Stimulated activated naive CD8-positive, alpha-beta T cell treated with anti-CD3 and anti-CD28 coated beads, Interleukin-15, amount 100 ng/mL, for 72 hours (primary cell): ENCODE results near the gene NARS2.
A peak's percentile ranks its signal among the peaks of the same experiment; 100 is the strongest.
"Not testable (repeated sequence)": the region's sequence is repeated elsewhere in the genome, so short reads cannot be mapped to it uniquely, and the experiment has no call there.

Experiments
- ATAC-seq: fragments of 150-1000 bp; cut with Tn5 transposase; 2 replicates; pipeline ENCODE4 v1.10.0; 2021; ENCODE audit warnings: mild to moderate bottlenecking, moderate library complexity
- DNase-seq, 2 donors: peaks; one replicate each; pipeline ENCODE4 v3.0.0; 2021 to 2022
- H3K27ac Mint-ChIP-seq, 2 donors: one replicate each; pipeline ENCODE4 v1.8.0; 2022; ENCODE audit warnings: mild to moderate bottlenecking in 2 of 2, mixed read lengths in 2 of 2, moderate library complexity in 2 of 2
- H3K27me3 Mint-ChIP-seq: one replicate; pipeline ENCODE4 v1.8.0; 2022; ENCODE audit warnings: mixed read lengths
- H3K4me1 Mint-ChIP-seq: one replicate; pipeline ENCODE4 v1.8.0; 2022; ENCODE audit warnings: mild to moderate bottlenecking, mixed read lengths
- H3K4me3 Mint-ChIP-seq, 2 donors: one replicate each; pipeline ENCODE4 v1.8.0; 2022; ENCODE audit warnings: mild to moderate bottlenecking in 2 of 2, mixed read lengths in 2 of 2, moderate library complexity in 1 of 2
- H3K9me3 Mint-ChIP-seq, 2 donors: one replicate each; pipeline ENCODE4 v1.8.0; 2022; ENCODE audit warnings: mixed read lengths in 2 of 2

The NARS2 gene

GRCh38 chr11:78574386-78575381 is at the start of gene NARS2:
NARS2 (minus strand) TSS chr11:78574864; CDS start chr11:78574488, 376 bp downstream.
- ATAC-seq (peak; percentile 98), DNase-seq (peak; percentile 95 to 97)
- Mint-ChIP-seq H3K27me3 (no peaks in the 10 kb centered on the region), H3K9me3 (no peaks in the 10 kb centered on the region), H3K4me3 (peak within 1 kb of the TSS; percentile 90 to 98), H3K4me1 (peaks cover 42% of the 10 kb centered on the region), H3K27ac (peak within 1 kb of the TSS; percentile 98)

- DNase-seq: no peak
- ATAC-seq: no peak
- no peak overlapping the region for H3K4me3 Mint-ChIP-seq
- H3K4me1 Mint-ChIP-seq: no peaks in the 10 kb centered on the region
- H3K27me3 Mint-ChIP-seq: peaks cover 27% of the 10 kb centered on the region
- peaks cover 14 to 17% of the 10 kb centered on the region in 2 donors for H3K9me3 Mint-ChIP-seq
- no peak overlapping the region for H3K27ac Mint-ChIP-seq
These were observed 48.0 kb upstream of the NARS2 start for GRCh38 chr11:78622666-78623065.

- peaks cover 9 to 16% of the 10 kb centered on the region in 2 donors for H3K9me3 Mint-ChIP-seq
- no peak for ATAC-seq
- H3K27ac Mint-ChIP-seq: no peak overlapping the region
- DNase-seq: no peak
- H3K4me1 Mint-ChIP-seq: no peaks in the 10 kb centered on the region
- no peak overlapping the region for H3K4me3 Mint-ChIP-seq
- H3K27me3 Mint-ChIP-seq: peaks cover 18% of the 10 kb centered on the region
These were observed 45.5 kb upstream of the NARS2 start for GRCh38 chr11:78620159-78620558.

GRCh38 chr11:78615724-78616123 is 41.1 kb upstream of the NARS2 start:
- DNase-seq (no peak), ATAC-seq (no peak)
- no peak overlapping the region for H3K4me3 Mint-ChIP-seq
- H3K27ac Mint-ChIP-seq: no peak overlapping the region
- H3K27me3 Mint-ChIP-seq: peaks cover 16% of the 10 kb centered on the region
- H3K9me3 Mint-ChIP-seq: peaks cover 18 to 21% of the 10 kb centered on the region in 2 donors
- H3K4me1 Mint-ChIP-seq: no peaks in the 10 kb centered on the region

- H3K4me1 Mint-ChIP-seq: no peaks in the 10 kb centered on the region
- H3K27ac Mint-ChIP-seq: no peak overlapping the region
- H3K9me3 Mint-ChIP-seq: peaks cover 7 to 9% of the 10 kb centered on the region in 2 donors
- no peak overlapping the region for H3K4me3 Mint-ChIP-seq
- peaks cover 13% of the 10 kb centered on the region for H3K27me3 Mint-ChIP-seq
- DNase-seq (no peak), ATAC-seq (no peak)
These were observed 38.7 kb upstream of the NARS2 start for GRCh38 chr11:78613378-78613813.

- Mint-ChIP-seq H3K9me3 (peaks cover 7 to 9% of the 10 kb centered on the region in 2 donors), H3K27me3 (peaks cover 7% of the 10 kb centered on the region), H3K4me3 (no peak overlapping the region), H3K4me1 (no peaks in the 10 kb centered on the region), H3K27ac (no peak overlapping the region)
- no peak for DNase-seq
- no peak for ATAC-seq
These were observed 38.2 kb upstream of the NARS2 start for GRCh38 chr11:78612721-78613377.

GRCh38 chr11:78609321-78609720 is 34.7 kb upstream of the NARS2 start:
- H3K4me1 Mint-ChIP-seq, H3K27ac Mint-ChIP-seq, ATAC-seq: not testable (repeated sequence)

GRCh38 chr11:78607696-78608095 is 33.0 kb upstream of the NARS2 start:
- no peak for ATAC-seq
- no peaks in the 10 kb centered on the region for H3K9me3 Mint-ChIP-seq
- no peak overlapping the region for H3K4me3 Mint-ChIP-seq
- H3K27me3 Mint-ChIP-seq: peaks cover 7% of the 10 kb centered on the region
- H3K27ac Mint-ChIP-seq: no peak overlapping the region
- no peak for DNase-seq
- H3K4me1 Mint-ChIP-seq: no peaks in the 10 kb centered on the region

More at GRCh38 chr11:78609321-78609720, 34.7 kb upstream of the NARS2 start:
- peaks cover 15% of the 10 kb centered on the region for H3K27me3 Mint-ChIP-seq
- H3K4me3 Mint-ChIP-seq, H3K9me3 Mint-ChIP-seq, DNase-seq: not testable (repeated sequence)

- no peaks in the 10 kb centered on the region for H3K4me1 Mint-ChIP-seq
- H3K27ac Mint-ChIP-seq: no peak overlapping the region
- no peak for DNase-seq
- H3K27me3 Mint-ChIP-seq: peaks cover 15% of the 10 kb centered on the region
- no peaks in the 10 kb centered on the region for H3K9me3 Mint-ChIP-seq
- no peak overlapping the region for H3K4me3 Mint-ChIP-seq
- ATAC-seq: no peak
These were observed 32.0 kb upstream of the NARS2 start for GRCh38 chr11:78606667-78607066.

- H3K27ac Mint-ChIP-seq: no peak overlapping the region
- ATAC-seq (no peak), DNase-seq (no peak)
- peaks cover 27% of the 10 kb centered on the region for H3K27me3 Mint-ChIP-seq
- no peaks in the 10 kb centered on the region for H3K9me3 Mint-ChIP-seq
- H3K4me1 Mint-ChIP-seq: no peaks in the 10 kb centered on the region
- H3K4me3 Mint-ChIP-seq: no peak overlapping the region
These were observed 30.6 kb upstream of the NARS2 start for GRCh38 chr11:78605296-78605695.

- peaks cover 37% of the 10 kb centered on the region for H3K27me3 Mint-ChIP-seq
- H3K27ac Mint-ChIP-seq: no peak overlapping the region
- ATAC-seq (no peak), DNase-seq (no peak)
- no peaks in the 10 kb centered on the region for H3K4me1 Mint-ChIP-seq
- H3K9me3 Mint-ChIP-seq: no peaks in the 10 kb centered on the region
- no peak overlapping the region for H3K4me3 Mint-ChIP-seq
These were observed 29.1 kb upstream of the NARS2 start for GRCh38 chr11:78603792-78604191.

- H3K4me1 Mint-ChIP-seq, DNase-seq, H3K9me3 Mint-ChIP-seq, H3K27ac Mint-ChIP-seq, ATAC-seq, H3K4me3 Mint-ChIP-seq: not testable (repeated sequence)
- H3K27me3 Mint-ChIP-seq: peaks cover 37% of the 10 kb centered on the region
These were observed 28.1 kb upstream of the NARS2 start for GRCh38 chr11:78602771-78603170.

- not testable (repeated sequence) for DNase-seq, H3K4me3 Mint-ChIP-seq, H3K4me1 Mint-ChIP-seq, H3K9me3 Mint-ChIP-seq, ATAC-seq, H3K27ac Mint-ChIP-seq
- H3K27me3 Mint-ChIP-seq: peaks cover 37% of the 10 kb centered on the region
These were observed 26.4 kb upstream of the NARS2 start for GRCh38 chr11:78601066-78601465.

GRCh38 chr11:78597579-78597978 is 22.9 kb upstream of the NARS2 start:
- ATAC-seq, H3K4me1 Mint-ChIP-seq: not testable (repeated sequence)
- H3K27me3 Mint-ChIP-seq: peaks cover 30% of the 10 kb centered on the region

GRCh38 chr11:78595436-78596130 is 20.9 kb upstream of the NARS2 start:
- H3K9me3 Mint-ChIP-seq: no peaks in the 10 kb centered on the region
- ATAC-seq (no peak), DNase-seq (no peak)
- peaks cover 13% of the 10 kb centered on the region for H3K27me3 Mint-ChIP-seq
- no peak overlapping the region for H3K4me3 Mint-ChIP-seq
- H3K27ac Mint-ChIP-seq: no peak overlapping the region
- H3K4me1 Mint-ChIP-seq: no peaks in the 10 kb centered on the region

More at GRCh38 chr11:78597579-78597978, 22.9 kb upstream of the NARS2 start:
- H3K9me3 Mint-ChIP-seq, DNase-seq, H3K4me3 Mint-ChIP-seq, H3K27ac Mint-ChIP-seq: not testable (repeated sequence)
